CD4-positive, CD25-positive, alpha-beta regulatory T cell (primary cell): ENCODE measurements around the gene VMP1. TPM values are rescaled to one million over a fixed set of nuclear protein-coding genes. Genes with fewer than 3 reads are reported as not detected.

ENCODE experiments used
- ATAC-seq, 2 donors: fragments of 150-1000 bp; cut with Tn5 transposase; one replicate each; pipeline ENCODE4 v1.10.0; 2021; ENCODE audit warnings: low read depth in 2 of 2, moderate number of reproducible peaks in 2 of 2, moderate library complexity in 1 of 2
- DNase-seq, 3 donors: peaks; one replicate each; pipeline versions ENCODE4 v3.0.0 to v3.0.0-alpha.2; 2012 to 2022; ENCODE audit warnings: mixed read lengths in 1 of 3
- H3K27ac ChIP-seq: one replicate; pipeline ENCODE4 v1.7.0; 2013; ENCODE audit warnings: mild to moderate bottlenecking, low read length; ENCODE audit not compliant: insufficient read depth, poor library complexity, severe bottlenecking
- H3K27me3 ChIP-seq: one replicate; pipeline ENCODE4 v1.7.0; 2013; ENCODE audit warnings: low read length; ENCODE audit not compliant: control insufficient read depth, insufficient read depth
- H3K36me3 ChIP-seq: one replicate; pipeline ENCODE4 v1.7.0; 2013; ENCODE audit warnings: mild to moderate bottlenecking, low read length, moderate library complexity; ENCODE audit not compliant: control insufficient read depth, insufficient read depth
- H3K4me1 ChIP-seq: 2 replicates; pipeline ENCODE4 v1.7.0; 2013; ENCODE audit warnings: mild to moderate bottlenecking, low read length; ENCODE audit not compliant: insufficient read depth, control insufficient read depth, poor library complexity, severe bottlenecking
- H3K4me3 ChIP-seq: one replicate; pipeline ENCODE4 v1.7.0; 2013; ENCODE audit warnings: low read depth, mild to moderate bottlenecking, low read length, moderate library complexity
- H3K9me3 ChIP-seq, 2 experiments: 1 replicate in 1 of 2; 2 replicates in 1 of 2; pipeline ENCODE4 v1.7.0; 2013; ENCODE audit warnings: low read length in 2 of 2, mild to moderate bottlenecking in 1 of 2, moderate library complexity in 1 of 2; ENCODE audit not compliant: control insufficient read depth in 2 of 2
- H3K27ac Mint-ChIP-seq, 3 donors: one replicate each; pipeline ENCODE4 v1.8.0; 2020 to 2022; ENCODE audit warnings: mild to moderate bottlenecking in 3 of 3, mixed read lengths in 3 of 3, moderate library complexity in 2 of 3
- H3K27me3 Mint-ChIP-seq: one replicate; pipeline ENCODE4 v1.8.0; 2022; ENCODE audit warnings: mild to moderate bottlenecking, mixed read lengths
- H3K36me3 Mint-ChIP-seq: one replicate; pipeline ENCODE4 v1.8.0; 2020; ENCODE audit warnings: mixed read lengths
- H3K4me1 Mint-ChIP-seq, 4 donors: one replicate each; pipeline ENCODE4 v1.8.0; 2020 to 2022; ENCODE audit warnings: mixed read lengths in 4 of 4, mild to moderate bottlenecking in 1 of 4
- H3K4me3 Mint-ChIP-seq, 4 donors: one replicate each; pipeline ENCODE4 v1.8.0; 2020 to 2022; ENCODE audit warnings: mild to moderate bottlenecking in 4 of 4, mixed read lengths in 4 of 4, moderate library complexity in 3 of 4
- H3K9me3 Mint-ChIP-seq, 7 donors: one replicate each; pipeline ENCODE4 v1.8.0; 2020 to 2022; ENCODE audit warnings: mixed read lengths in 7 of 7, mild to moderate bottlenecking in 3 of 7, moderate library complexity in 2 of 7
- polyA plus RNA-seq, 4 donors: library from polyadenylated mRNA; unstranded; fragments of 300-500 nt; fragmentation: Illumina TruSeq; gene quantifications; one replicate each; pipeline ENCODE4 v1.2.3, GENCODE V29; 2021
- total RNA-seq: library from RNA; stranded (reverse); gene quantifications from one replicate; pipeline ENCODE4 v1.2.3, GENCODE V29; 2022

Gene VMP1
- total RNA-seq (238 TPM), polyA plus RNA-seq (10 to 100 TPM; 50.3 to 84.2 (median 65.6) TPM)

- Mint-ChIP-seq H3K36me3 (no peaks in the 10 kb centered on the region), H3K4me1 (peaks cover 31 to 87% (median 60%) of the 10 kb centered on the region in 4 donors), H3K9me3 (no peaks in the 10 kb centered on the region), H3K27ac (peak within 1 kb of the TSS; percentile 97 to 99 (median 99)), H3K27me3 (peaks cover 4% of the 10 kb centered on the region), H3K4me3 (peak within 1 kb of the TSS; percentile 98 to 99 (median 98))
- peaks cover 30% of the 10 kb centered on the region for H3K4me1 ChIP-seq
- ATAC-seq = peak; percentile 90 to 94
- H3K36me3 ChIP-seq = peaks cover 3% of the 10 kb centered on the region
- peak; percentile 87 to 99 (median 93) for DNase-seq
- peak within 1 kb of the TSS; percentile 98 for H3K4me3 ChIP-seq
- no peaks in the 10 kb centered on the region for H3K27me3 ChIP-seq
- peak within 1 kb of the TSS; percentile 93 for H3K27ac ChIP-seq
- no peaks in the 10 kb centered on the region for H3K9me3 ChIP-seq
Measured at GRCh38 chr17:59707149-59707970, at the start of gene VMP1, which contains the start of gene PTRH2. Gene VMP1, plus strand, starts transcription at chr17:59707654. Its CDS starts 23,793 bp downstream, at chr17:59731447. Gene PTRH2, minus strand, starts transcription at chr17:59707430. Its CDS starts 9,452 bp downstream, at chr17:59697978.

- ATAC-seq (no peak), DNase-seq (no peak)
- H3K27me3 Mint-ChIP-seq = no peaks in the 10 kb centered on the region
- H3K36me3 Mint-ChIP-seq = peaks cover 18% of the 10 kb centered on the region
- peaks cover 89% of the 10 kb centered on the region for H3K36me3 ChIP-seq
- H3K9me3 ChIP-seq = no peaks in the 10 kb centered on the region
- H3K4me3 Mint-ChIP-seq = no peak overlapping the region
- no peak overlapping the region for H3K27ac Mint-ChIP-seq
- no peaks in the 10 kb centered on the region for H3K4me1 ChIP-seq
- H3K9me3 Mint-ChIP-seq = no peaks in the 10 kb centered on the region
- no peak overlapping the region for H3K4me3 ChIP-seq
- H3K4me1 Mint-ChIP-seq = peaks cover 11 to 23% (median 18%) of the 10 kb centered on the region in 4 donors
- no peak overlapping the region for H3K27ac ChIP-seq
- no peaks in the 10 kb centered on the region for H3K27me3 ChIP-seq
Measured at GRCh38 chr17:59666235-59666634, 41.2 kb upstream of the VMP1 start.

DNA sequence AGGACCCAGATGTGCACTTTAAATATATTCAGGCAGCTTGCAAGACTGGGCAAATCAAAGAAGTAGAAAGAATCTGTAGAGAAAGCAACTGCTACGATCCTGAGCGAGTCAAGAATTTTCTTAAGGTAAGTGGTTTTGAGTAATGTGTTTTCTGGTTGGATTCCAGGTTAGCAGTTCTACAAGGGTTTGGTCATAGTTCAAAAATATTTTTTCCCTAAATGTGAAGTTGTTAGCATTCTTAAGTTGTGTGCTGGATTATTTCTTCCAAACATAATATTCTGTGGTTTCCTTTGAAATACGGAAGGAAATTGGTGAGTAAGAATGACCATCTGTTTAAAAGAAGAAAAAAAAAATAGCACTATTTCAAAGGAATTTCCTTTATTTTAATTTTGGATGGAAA, 38.6 kb upstream of the VMP1 start:
- no peaks in the 10 kb centered on the region for H3K4me1 ChIP-seq
- no peak overlapping the region for H3K4me3 ChIP-seq
- peak overlapping the region in 2 of 3 donors; percentile 51 to 86 for H3K27ac Mint-ChIP-seq
- ATAC-seq (no peak), DNase-seq (no peak)
- H3K27me3 Mint-ChIP-seq = no peaks in the 10 kb centered on the region
- H3K36me3 ChIP-seq = peaks cover 83% of the 10 kb centered on the region
- peaks cover 11 to 23% (median 18%) of the 10 kb centered on the region in 4 donors for H3K4me1 Mint-ChIP-seq
- H3K27ac ChIP-seq = peak overlapping the region; percentile 30
- H3K27me3 ChIP-seq = no peaks in the 10 kb centered on the region
- no peaks in the 10 kb centered on the region for H3K9me3 ChIP-seq
- H3K36me3 Mint-ChIP-seq = peaks cover 20% of the 10 kb centered on the region
- H3K4me3 Mint-ChIP-seq = no peak overlapping the region
- no peaks in the 10 kb centered on the region for H3K9me3 Mint-ChIP-seq

- no peaks in the 10 kb centered on the region for H3K9me3 ChIP-seq
- no peaks in the 10 kb centered on the region for H3K27me3 ChIP-seq
- Mint-ChIP-seq H3K27me3 (no peaks in the 10 kb centered on the region), H3K4me3 (no peak overlapping the region), H3K4me1 (peaks cover 11 to 25% (median 18%) of the 10 kb centered on the region in 4 donors), H3K27ac (peak overlapping the region; percentile 21 to 86 (median 73)), H3K36me3 (peaks cover 19% of the 10 kb centered on the region), H3K9me3 (no peaks in the 10 kb centered on the region)
- no peaks in the 10 kb centered on the region for H3K4me1 ChIP-seq
- ATAC-seq (no peak), DNase-seq (no peak)
- H3K36me3 ChIP-seq = peaks cover 83% of the 10 kb centered on the region
- H3K27ac ChIP-seq = peak overlapping the region; percentile 30
- H3K4me3 ChIP-seq = no peak overlapping the region
Measured at GRCh38 chr17:59669411-59669810, 38.0 kb upstream of the VMP1 start.

DNA sequence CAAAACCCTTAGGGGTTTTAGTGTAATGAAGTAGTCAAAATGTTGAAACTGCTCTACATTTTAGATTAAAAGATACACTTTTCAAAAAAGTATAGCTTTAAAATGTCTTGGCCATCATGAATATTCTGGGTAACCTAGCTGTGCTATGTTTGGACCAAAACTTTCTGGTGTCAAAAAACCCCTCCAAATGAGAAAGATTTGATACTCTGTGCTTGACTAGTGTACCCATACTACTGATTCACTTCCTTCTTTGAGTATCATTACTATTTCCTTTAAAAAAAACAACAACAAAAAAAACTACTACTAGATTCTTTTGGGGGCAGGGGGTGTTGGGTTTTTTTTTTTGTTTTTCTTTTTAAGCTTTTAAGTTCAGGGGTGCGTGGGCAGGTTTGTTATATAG, 37.5 kb upstream of the VMP1 start:
- H3K27ac Mint-ChIP-seq = peak overlapping the region; percentile 21 to 86 (median 73)
- H3K4me3 Mint-ChIP-seq = no peak overlapping the region
- H3K9me3 ChIP-seq = no peaks in the 10 kb centered on the region
- DNase-seq = no peak
- no peak for ATAC-seq
- no peaks in the 10 kb centered on the region for H3K27me3 Mint-ChIP-seq
- H3K27me3 ChIP-seq = no peaks in the 10 kb centered on the region
- no peak overlapping the region for H3K27ac ChIP-seq
- peaks cover 82% of the 10 kb centered on the region for H3K36me3 ChIP-seq
- no peak overlapping the region for H3K4me3 ChIP-seq
- no peaks in the 10 kb centered on the region for H3K4me1 ChIP-seq
- peaks cover 11 to 27% (median 18%) of the 10 kb centered on the region in 4 donors for H3K4me1 Mint-ChIP-seq
- no peaks in the 10 kb centered on the region for H3K9me3 Mint-ChIP-seq
- peaks cover 21% of the 10 kb centered on the region for H3K36me3 Mint-ChIP-seq

DNA sequence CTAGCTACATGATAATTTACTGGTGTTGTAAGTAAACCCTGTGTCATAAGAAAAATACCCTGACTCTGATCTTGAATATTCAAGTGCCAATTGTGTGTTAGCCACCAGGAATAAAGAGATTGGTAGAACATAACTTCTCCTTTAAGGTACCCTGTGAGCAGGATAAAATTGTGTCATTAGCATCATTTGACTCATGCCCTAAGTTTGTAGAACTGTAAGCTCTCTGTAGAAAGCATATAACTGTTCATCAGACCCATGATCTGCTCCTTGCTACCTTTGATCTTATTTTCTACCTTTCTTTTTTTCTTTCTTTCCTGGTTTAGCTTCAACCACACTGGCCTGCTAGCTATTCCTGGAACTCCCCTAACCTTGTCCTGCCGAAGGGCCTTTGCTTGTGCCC, 36.1 kb upstream of the VMP1 start:
- H3K36me3 Mint-ChIP-seq = peaks cover 26% of the 10 kb centered on the region
- H3K27me3 Mint-ChIP-seq = no peaks in the 10 kb centered on the region
- H3K4me1 Mint-ChIP-seq = peaks cover 11 to 27% (median 18%) of the 10 kb centered on the region in 4 donors
- Histone ChIP-seq H3K4me3 (no peak overlapping the region), H3K27me3 (no peaks in the 10 kb centered on the region), H3K4me1 (no peaks in the 10 kb centered on the region), H3K36me3 (peaks cover 83% of the 10 kb centered on the region), H3K27ac (no peak overlapping the region), H3K9me3 (no peaks in the 10 kb centered on the region)
- H3K4me3 Mint-ChIP-seq = no peak overlapping the region
- DNase-seq (no peak), ATAC-seq (no peak)
- peak overlapping the region; percentile 46 to 86 (median 70) for H3K27ac Mint-ChIP-seq
- H3K9me3 Mint-ChIP-seq = no peaks in the 10 kb centered on the region

DNA sequence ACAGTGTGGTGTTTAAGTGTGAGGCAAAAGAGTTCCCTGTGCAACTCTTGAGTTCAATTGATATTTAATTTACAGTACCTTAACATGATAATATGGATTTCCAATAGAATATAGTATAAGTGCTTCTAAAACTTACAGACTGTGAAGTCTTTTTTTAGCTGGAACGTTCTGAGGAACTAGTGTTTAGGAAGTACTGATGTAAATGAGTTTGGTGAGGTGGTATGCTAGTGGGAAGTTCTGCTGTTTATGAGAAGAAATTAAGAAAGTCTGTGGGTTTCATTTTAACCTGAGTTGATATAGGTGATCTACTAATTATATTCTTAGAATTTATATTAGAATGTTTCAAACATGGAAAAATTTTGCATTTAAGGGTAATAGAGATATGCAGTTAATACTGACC, 32.2 kb upstream of the VMP1 start:
- H3K36me3 ChIP-seq = peaks cover 88% of the 10 kb centered on the region
- H3K9me3 Mint-ChIP-seq = no peaks in the 10 kb centered on the region

More for the DNA sequence above, 32.2 kb upstream of the VMP1 start:
- no peaks in the 10 kb centered on the region for H3K4me1 ChIP-seq
- Mint-ChIP-seq H3K27ac (peak overlapping the region; percentile 5 to 81 (median 34)), H3K4me1 (peaks cover 4 to 11% (median 7%) of the 10 kb centered on the region in 4 donors), H3K36me3 (peaks cover 41% of the 10 kb centered on the region), H3K4me3 (no peak overlapping the region), H3K27me3 (no peaks in the 10 kb centered on the region)
- H3K9me3 ChIP-seq = no peaks in the 10 kb centered on the region
- no peak for ATAC-seq
- no peak overlapping the region for H3K27ac ChIP-seq
- no peak for DNase-seq
- H3K27me3 ChIP-seq = no peaks in the 10 kb centered on the region
- H3K4me3 ChIP-seq = no peak overlapping the region
